H1 (cell line): Measurements from ENCODE around the gene MLEC.

ENCODE experiments used
- ATF3 ChIP-seq: IDR thresholded peaks from 2 replicates; pipeline ENCODE4 v1.6.1; 2011; ENCODE audit warnings: low read depth, mild to moderate bottlenecking, low read length; ENCODE audit not compliant: insufficient read depth
- CTCF ChIP-seq, 3 experiments: IDR thresholded peaks; 1 replicate in 2 of 3; 2 replicates in 1 of 3; pipeline versions ENCODE4 v1.5.1 to v1.6.1; 2011; ENCODE audit warnings: low read length in 3 of 3, mild to moderate bottlenecking in 3 of 3, inconsistent platforms in 2 of 3, low read depth in 1 of 3, moderate library complexity in 1 of 3; ENCODE audit not compliant: insufficient read depth in 1 of 3; ENCODE audit errors: control extremely low read depth in 1 of 3
- GABPA ChIP-seq: IDR thresholded peaks from 2 replicates; pipeline ENCODE4 v1.6.1; 2011; ENCODE audit warnings: mild to moderate bottlenecking, low read length, moderate library complexity, borderline replicate concordance; ENCODE audit not compliant: insufficient read depth
- POLR2A ChIP-seq, 2 experiments: IDR thresholded peaks; 1 replicate in 1 of 2; 2 replicates in 1 of 2; pipeline ENCODE4 v1.6.1; 2011; ENCODE audit warnings: low read depth in 2 of 2, low read length in 2 of 2, mild to moderate bottlenecking in 2 of 2; ENCODE audit errors: control extremely low read depth in 1 of 2
- POLR2AphosphoS5 ChIP-seq: IDR thresholded peaks from 2 replicates; pipeline ENCODE4 v1.6.1; 2011; ENCODE audit warnings: low read depth, low read length
- RNF2 ChIP-seq: fragments of 200-900, 300-1000 bp; sonication (generic); IDR thresholded peaks from 2 replicates; pipeline ENCODE4 v1.7.1; 2016; ENCODE audit warnings: borderline replicate concordance, low read depth, mild to moderate bottlenecking, antibody characterized with exemption, low read length; ENCODE audit not compliant: poor library complexity, severe bottlenecking; ENCODE audit errors: missing control alignments
- SRF ChIP-seq: IDR thresholded peaks from 2 replicates; pipeline ENCODE4 v1.6.1; 2011; ENCODE audit warnings: mild to moderate bottlenecking, low read depth, low read length, moderate library complexity

- no peak for TF ChIP-seq POLR2A (IDR thresholded peaks at IDR 0.05; ENCODE audit: control extremely low read depth in 1 of 2, low read depth in 2 of 2, low read length in 2 of 2)
- TF ChIP-seq SRF = no peak
- TF ChIP-seq POLR2AphosphoS5 = no peak
- no peak for TF ChIP-seq CTCF (IDR thresholded peaks at IDR 0.05; ENCODE audit: control extremely low read depth in 1 of 3, insufficient read depth in 1 of 3, low read depth in 1 of 3, low read length in 3 of 3)
- TF ChIP-seq ATF3 = no peak
- TF ChIP-seq RNF2 = no peak
- no peak for TF ChIP-seq GABPA
Observed at GRCh38 chr12:120654656-120655055, 32.3 kb upstream of the MLEC start.
